SU-DHL-6 (cell line): Measurements from ENCODE around the gene IL36A.

Experiments
- EZH2phosphoT487 ChIP-seq: fragments of 200-600 bp; sonication (generic), shearing (Covaris generic); conservative IDR thresholded peaks from 2 replicates; pipeline ENCODE4 v1.6.1; 2018; ENCODE audit warnings: mild to moderate bottlenecking, antibody characterized with exemption, low read length, moderate library complexity, mixed read lengths
- TF ChIP-seq, protein P1 (sequence below): fragments of 200-600 bp; sonication (generic); IDR thresholded peaks from one replicate; pipeline ENCODE4 v1.5.1; 2017; ENCODE audit warnings: antibody characterized with exemption, mild to moderate bottlenecking, low read length, moderate library complexity; ENCODE audit not compliant: insufficient read depth, poor library complexity, severe bottlenecking

DNA sequence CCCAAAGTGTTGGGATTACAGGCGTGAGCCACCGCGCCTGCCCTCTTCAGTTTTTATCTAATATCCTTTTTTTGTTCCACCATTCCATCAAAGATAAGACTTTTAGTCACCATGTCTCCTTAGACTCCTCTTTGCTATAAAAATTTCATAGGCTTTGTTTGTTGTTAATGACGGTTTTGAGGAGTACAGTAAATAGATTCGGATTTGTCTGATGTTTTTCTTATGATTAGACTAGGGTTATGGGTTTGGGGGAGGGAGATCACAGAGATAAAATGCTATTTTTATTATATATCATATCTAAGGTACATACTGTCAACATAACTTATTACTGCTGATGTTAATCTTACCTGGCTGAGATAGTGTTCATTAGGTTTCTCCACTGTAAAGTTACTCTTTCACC lies 41.2 kb downstream of the IL36A start:
- TF ChIP-seq, protein P1, sequence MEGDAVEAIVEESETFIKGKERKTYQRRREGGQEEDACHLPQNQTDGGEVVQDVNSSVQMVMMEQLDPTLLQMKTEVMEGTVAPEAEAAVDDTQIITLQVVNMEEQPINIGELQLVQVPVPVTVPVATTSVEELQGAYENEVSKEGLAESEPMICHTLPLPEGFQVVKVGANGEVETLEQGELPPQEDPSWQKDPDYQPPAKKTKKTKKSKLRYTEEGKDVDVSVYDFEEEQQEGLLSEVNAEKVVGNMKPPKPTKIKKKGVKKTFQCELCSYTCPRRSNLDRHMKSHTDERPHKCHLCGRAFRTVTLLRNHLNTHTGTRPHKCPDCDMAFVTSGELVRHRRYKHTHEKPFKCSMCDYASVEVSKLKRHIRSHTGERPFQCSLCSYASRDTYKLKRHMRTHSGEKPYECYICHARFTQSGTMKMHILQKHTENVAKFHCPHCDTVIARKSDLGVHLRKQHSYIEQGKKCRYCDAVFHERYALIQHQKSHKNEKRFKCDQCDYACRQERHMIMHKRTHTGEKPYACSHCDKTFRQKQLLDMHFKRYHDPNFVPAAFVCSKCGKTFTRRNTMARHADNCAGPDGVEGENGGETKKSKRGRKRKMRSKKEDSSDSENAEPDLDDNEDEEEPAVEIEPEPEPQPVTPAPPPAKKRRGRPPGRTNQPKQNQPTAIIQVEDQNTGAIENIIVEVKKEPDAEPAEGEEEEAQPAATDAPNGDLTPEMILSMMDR: no peak
- no peak for TF ChIP-seq EZH2phosphoT487
